HG02798 (cell line): Measurements from ENCODE around the gene PHYH.
"Not testable (repeated sequence)": the region's sequence is repeated elsewhere in the genome, so short reads cannot be mapped to it uniquely, and the experiment has no call there.

Experiments
- ATAC-seq: cut with Tn5 transposase; IDR thresholded peaks from one replicate; pipeline ENCODE4 v1.9.1; 2021; ENCODE audit warnings: mild to moderate bottlenecking; ENCODE audit not compliant: unreplicated experiment, poor library complexity

The PHYH gene

GRCh38 chr10:13322615-13323148 is 22.8 kb upstream of the PHYH start:
- no peak for ATAC-seq

GRCh38 chr10:13321576-13321975 is 21.7 kb upstream of the PHYH start:
- ATAC-seq = no peak

GRCh38 chr10:13319166-13319565 is 19.3 kb upstream of the PHYH start:
- no peak for ATAC-seq

- ATAC-seq = no peak
Observed at GRCh38 chr10:13317474-13317873, 17.6 kb upstream of the PHYH start.

- ATAC-seq = no peak
Observed at GRCh38 chr10:13316635-13317311, 16.9 kb upstream of the PHYH start.

- ATAC-seq = no peak
Observed at GRCh38 chr10:13315361-13315760, 15.5 kb upstream of the PHYH start.

- ATAC-seq = no peak
Observed at GRCh38 chr10:13311177-13311575, 11.3 kb upstream of the PHYH start.

- ATAC-seq = no peak
Observed at GRCh38 chr10:13310518-13311176, 10.8 kb upstream of the PHYH start.

GRCh38 chr10:13309792-13310191 is 9.9 kb upstream of the PHYH start:
- ATAC-seq = no peak

GRCh38 chr10:13308096-13308495 is 8.2 kb upstream of the PHYH start:
- ATAC-seq = no peak

GRCh38 chr10:13306103-13306502 is 6.2 kb upstream of the PHYH start:
- no peak for ATAC-seq

GRCh38 chr10:13302821-13303555 is 3.1 kb upstream of the PHYH start:
- ATAC-seq = no peak

- ATAC-seq = no peak
Observed at GRCh38 chr10:13298748-13299436, 972 bp downstream of the PHYH start.

- no peak for ATAC-seq
Observed at GRCh38 chr10:13296476-13296875, 3.4 kb downstream of the PHYH start.

GRCh38 chr10:13294784-13295183 is 5.1 kb downstream of the PHYH start:
- no peak for ATAC-seq

- no peak for ATAC-seq
Observed at GRCh38 chr10:13291821-13292773, 7.8 kb downstream of the PHYH start.

- no peak for ATAC-seq
Observed at GRCh38 chr10:13291061-13291460, 8.8 kb downstream of the PHYH start.

- no peak for ATAC-seq
Observed at GRCh38 chr10:13284050-13284449, 15.8 kb downstream of the PHYH start.

GRCh38 chr10:13282348-13282747 is 17.5 kb downstream of the PHYH start:
- ATAC-seq = not testable (repeated sequence)
